Liver (tissue), 3 donors: ENCODE measurements around the gene B4GALT3.

Source experiments
- EGR1 ChIP-seq, 2 donors: IDR thresholded peaks; 2 replicates each; pipeline ENCODE4 v1.6.1; 2016 to 2018; ENCODE audit warnings: antibody characterized with exemption in 2 of 2, low read depth in 2 of 2
- GABPA ChIP-seq, 2 donors: IDR thresholded peaks in 1 of 2; conservative IDR thresholded peaks in 1 of 2; 2 replicates each; pipeline ENCODE4 v1.6.1; 2016; ENCODE audit warnings: antibody characterized with exemption in 2 of 2, mild to moderate bottlenecking in 1 of 2, moderate library complexity in 1 of 2
- HNF4A ChIP-seq, 2 donors: conservative IDR thresholded peaks; 2 replicates each; pipeline ENCODE4 v1.6.1; 2016; ENCODE audit warnings: antibody characterized with exemption in 2 of 2, mild to moderate bottlenecking in 2 of 2
- NR2F2 ChIP-seq: IDR thresholded peaks from 2 replicates; pipeline ENCODE4 v1.6.1; 2016; ENCODE audit warnings: antibody characterized with exemption
- RXRA ChIP-seq, 2 donors: IDR thresholded peaks; 2 replicates each; pipeline ENCODE4 v1.6.1; 2017 to 2018; ENCODE audit warnings: antibody characterized with exemption in 2 of 2, mild to moderate bottlenecking in 1 of 2
- SP1 ChIP-seq: IDR thresholded peaks from 2 replicates; pipeline ENCODE4 v1.6.1; 2018; ENCODE audit warnings: antibody characterized with exemption, mild to moderate bottlenecking
- TAF1 ChIP-seq: conservative IDR thresholded peaks from 2 replicates; pipeline ENCODE4 v1.6.1; 2016; ENCODE audit warnings: antibody characterized with exemption, mild to moderate bottlenecking
- YY1 ChIP-seq: IDR thresholded peaks from 2 replicates; pipeline ENCODE4 v1.6.1; 2016; ENCODE audit warnings: antibody characterized with exemption, mild to moderate bottlenecking
- TF ChIP-seq, protein P1 (sequence below): IDR thresholded peaks from 2 replicates; pipeline ENCODE4 v1.6.1; 2016; ENCODE audit warnings: antibody characterized with exemption
- TF ChIP-seq, protein P2 (sequence below): fragments of 150-350 bp; IDR thresholded peaks from 2 replicates; pipeline ENCODE4 v1.5.1; 2017; ENCODE audit warnings: improper control_type of control experiment, low read depth, low read length; ENCODE audit not compliant: missing input control
- TF ChIP-seq, protein P3 (sequence below): IDR thresholded peaks from 2 replicates; pipeline ENCODE4 v1.6.1; 2016; ENCODE audit warnings: antibody characterized with exemption
- TF ChIP-seq, protein P4 (sequence below): IDR thresholded peaks from 2 replicates; pipeline ENCODE4 v1.6.1; 2016; ENCODE audit warnings: antibody characterized with exemption, mild to moderate bottlenecking
- TF ChIP-seq, protein P5 (sequence below): IDR thresholded peaks from 2 replicates; pipeline ENCODE4 v1.6.1; 2016; ENCODE audit warnings: antibody characterized with exemption
- donor health status: healthy.
- donor health status: healthy.

DNA sequence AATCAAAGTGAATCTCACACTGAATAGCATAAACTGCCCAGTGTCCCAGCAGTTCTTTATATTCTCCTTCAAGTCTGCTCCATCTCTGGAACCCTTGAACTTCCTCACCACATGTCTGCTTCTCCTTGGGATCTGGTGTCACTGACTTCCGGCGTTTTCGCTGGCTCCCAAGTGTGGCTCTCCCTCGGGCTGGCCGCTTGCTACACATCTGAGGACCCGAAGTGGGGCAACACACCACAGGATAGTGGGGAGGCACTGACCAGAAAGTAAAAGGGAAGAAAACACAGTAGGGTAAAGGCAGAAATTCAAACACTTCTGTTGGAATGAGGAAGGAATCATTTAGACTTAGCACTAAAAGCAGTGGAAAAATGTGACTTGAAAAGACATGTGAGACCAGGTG, 54.3 kb downstream of the B4GALT3 start:
- TF ChIP-seq GABPA (IDR thresholded peaks at IDR 0.05 in 1 of 2, conservative IDR thresholded peaks at IDR 0.05 in 1 of 2) (no peak), YY1 (no peak), TAF1 (no peak), SP1 (no peak), RXRA (IDR thresholded peaks at IDR 0.05) (no peak), NR2F2 (no peak), HNF4A (conservative IDR thresholded peaks at IDR 0.05) (no peak), EGR1 (IDR thresholded peaks at IDR 0.05; ENCODE audit: low read depth in 2 of 2) (no peak)
- TF ChIP-seq, protein P1, sequence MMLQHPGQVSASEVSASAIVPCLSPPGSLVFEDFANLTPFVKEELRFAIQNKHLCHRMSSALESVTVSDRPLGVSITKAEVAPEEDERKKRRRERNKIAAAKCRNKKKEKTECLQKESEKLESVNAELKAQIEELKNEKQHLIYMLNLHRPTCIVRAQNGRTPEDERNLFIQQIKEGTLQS, result no peak
- TF ChIP-seq, protein P2, sequence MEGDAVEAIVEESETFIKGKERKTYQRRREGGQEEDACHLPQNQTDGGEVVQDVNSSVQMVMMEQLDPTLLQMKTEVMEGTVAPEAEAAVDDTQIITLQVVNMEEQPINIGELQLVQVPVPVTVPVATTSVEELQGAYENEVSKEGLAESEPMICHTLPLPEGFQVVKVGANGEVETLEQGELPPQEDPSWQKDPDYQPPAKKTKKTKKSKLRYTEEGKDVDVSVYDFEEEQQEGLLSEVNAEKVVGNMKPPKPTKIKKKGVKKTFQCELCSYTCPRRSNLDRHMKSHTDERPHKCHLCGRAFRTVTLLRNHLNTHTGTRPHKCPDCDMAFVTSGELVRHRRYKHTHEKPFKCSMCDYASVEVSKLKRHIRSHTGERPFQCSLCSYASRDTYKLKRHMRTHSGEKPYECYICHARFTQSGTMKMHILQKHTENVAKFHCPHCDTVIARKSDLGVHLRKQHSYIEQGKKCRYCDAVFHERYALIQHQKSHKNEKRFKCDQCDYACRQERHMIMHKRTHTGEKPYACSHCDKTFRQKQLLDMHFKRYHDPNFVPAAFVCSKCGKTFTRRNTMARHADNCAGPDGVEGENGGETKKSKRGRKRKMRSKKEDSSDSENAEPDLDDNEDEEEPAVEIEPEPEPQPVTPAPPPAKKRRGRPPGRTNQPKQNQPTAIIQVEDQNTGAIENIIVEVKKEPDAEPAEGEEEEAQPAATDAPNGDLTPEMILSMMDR, result no peak
- TF ChIP-seq, protein P3, sequence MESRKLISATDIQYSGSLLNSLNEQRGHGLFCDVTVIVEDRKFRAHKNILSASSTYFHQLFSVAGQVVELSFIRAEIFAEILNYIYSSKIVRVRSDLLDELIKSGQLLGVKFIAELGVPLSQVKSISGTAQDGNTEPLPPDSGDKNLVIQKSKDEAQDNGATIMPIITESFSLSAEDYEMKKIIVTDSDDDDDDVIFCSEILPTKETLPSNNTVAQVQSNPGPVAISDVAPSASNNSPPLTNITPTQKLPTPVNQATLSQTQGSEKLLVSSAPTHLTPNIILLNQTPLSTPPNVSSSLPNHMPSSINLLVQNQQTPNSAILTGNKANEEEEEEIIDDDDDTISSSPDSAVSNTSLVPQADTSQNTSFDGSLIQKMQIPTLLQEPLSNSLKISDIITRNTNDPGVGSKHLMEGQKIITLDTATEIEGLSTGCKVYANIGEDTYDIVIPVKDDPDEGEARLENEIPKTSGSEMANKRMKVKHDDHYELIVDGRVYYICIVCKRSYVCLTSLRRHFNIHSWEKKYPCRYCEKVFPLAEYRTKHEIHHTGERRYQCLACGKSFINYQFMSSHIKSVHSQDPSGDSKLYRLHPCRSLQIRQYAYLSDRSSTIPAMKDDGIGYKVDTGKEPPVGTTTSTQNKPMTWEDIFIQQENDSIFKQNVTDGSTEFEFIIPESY, result no peak
- TF ChIP-seq, protein P4, sequence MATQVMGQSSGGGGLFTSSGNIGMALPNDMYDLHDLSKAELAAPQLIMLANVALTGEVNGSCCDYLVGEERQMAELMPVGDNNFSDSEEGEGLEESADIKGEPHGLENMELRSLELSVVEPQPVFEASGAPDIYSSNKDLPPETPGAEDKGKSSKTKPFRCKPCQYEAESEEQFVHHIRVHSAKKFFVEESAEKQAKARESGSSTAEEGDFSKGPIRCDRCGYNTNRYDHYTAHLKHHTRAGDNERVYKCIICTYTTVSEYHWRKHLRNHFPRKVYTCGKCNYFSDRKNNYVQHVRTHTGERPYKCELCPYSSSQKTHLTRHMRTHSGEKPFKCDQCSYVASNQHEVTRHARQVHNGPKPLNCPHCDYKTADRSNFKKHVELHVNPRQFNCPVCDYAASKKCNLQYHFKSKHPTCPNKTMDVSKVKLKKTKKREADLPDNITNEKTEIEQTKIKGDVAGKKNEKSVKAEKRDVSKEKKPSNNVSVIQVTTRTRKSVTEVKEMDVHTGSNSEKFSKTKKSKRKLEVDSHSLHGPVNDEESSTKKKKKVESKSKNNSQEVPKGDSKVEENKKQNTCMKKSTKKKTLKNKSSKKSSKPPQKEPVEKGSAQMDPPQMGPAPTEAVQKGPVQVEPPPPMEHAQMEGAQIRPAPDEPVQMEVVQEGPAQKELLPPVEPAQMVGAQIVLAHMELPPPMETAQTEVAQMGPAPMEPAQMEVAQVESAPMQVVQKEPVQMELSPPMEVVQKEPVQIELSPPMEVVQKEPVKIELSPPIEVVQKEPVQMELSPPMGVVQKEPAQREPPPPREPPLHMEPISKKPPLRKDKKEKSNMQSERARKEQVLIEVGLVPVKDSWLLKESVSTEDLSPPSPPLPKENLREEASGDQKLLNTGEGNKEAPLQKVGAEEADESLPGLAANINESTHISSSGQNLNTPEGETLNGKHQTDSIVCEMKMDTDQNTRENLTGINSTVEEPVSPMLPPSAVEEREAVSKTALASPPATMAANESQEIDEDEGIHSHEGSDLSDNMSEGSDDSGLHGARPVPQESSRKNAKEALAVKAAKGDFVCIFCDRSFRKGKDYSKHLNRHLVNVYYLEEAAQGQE, result no peak
- TF ChIP-seq, protein P5, sequence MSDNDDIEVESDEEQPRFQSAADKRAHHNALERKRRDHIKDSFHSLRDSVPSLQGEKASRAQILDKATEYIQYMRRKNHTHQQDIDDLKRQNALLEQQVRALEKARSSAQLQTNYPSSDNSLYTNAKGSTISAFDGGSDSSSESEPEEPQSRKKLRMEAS, result no peak
